ENCODE results near the gene ZDHHC8. TPM values are rescaled to one million over a fixed set of nuclear protein-coding genes. Genes with fewer than 3 reads are reported as not detected.

Gene ZDHHC8
- total RNA-seq, 2 donors from 2014 or later: 23.4 to 59.7 TPM

- no peaks in the 10 kb centered on the region for H3K27me3 Mint-ChIP-seq
- no peak overlapping the region for H3K4me3 Mint-ChIP-seq
- no peaks in the 10 kb centered on the region for H3K36me3 Mint-ChIP-seq (ENCODE audit: low read depth)
- no peak overlapping the region for H3K27ac Mint-ChIP-seq
- ATAC-seq (replicated peaks): no peak
- no peaks in the 10 kb centered on the region for H3K4me1 Mint-ChIP-seq
- no peaks in the 10 kb centered on the region for H3K9me3 Mint-ChIP-seq
These were observed 51.5 kb downstream of the ZDHHC8 start for GRCh38 chr22:20183101-20183500.

- H3K27ac Mint-ChIP-seq: no peak overlapping the region
- H3K27me3 Mint-ChIP-seq: no peaks in the 10 kb centered on the region
- no peak for ATAC-seq (replicated peaks)
- H3K4me1 Mint-ChIP-seq: no peaks in the 10 kb centered on the region
- no peaks in the 10 kb centered on the region for H3K36me3 Mint-ChIP-seq (ENCODE audit: low read depth)
- H3K9me3 Mint-ChIP-seq: no peaks in the 10 kb centered on the region
- H3K4me3 Mint-ChIP-seq: no peak overlapping the region
These were observed 52.2 kb downstream of the ZDHHC8 start for GRCh38 chr22:20183823-20184222.

- ATAC-seq (replicated peaks): no peak
- Mint-ChIP-seq H3K36me3 (ENCODE audit: low read depth) (no peaks in the 10 kb centered on the region), H3K4me1 (no peaks in the 10 kb centered on the region), H3K9me3 (no peaks in the 10 kb centered on the region), H3K27me3 (no peaks in the 10 kb centered on the region), H3K27ac (no peak overlapping the region), H3K4me3 (no peak overlapping the region)
These were observed 53.0 kb downstream of the ZDHHC8 start for GRCh38 chr22:20184501-20185165.

- Mint-ChIP-seq H3K36me3 (ENCODE audit: low read depth) (no peaks in the 10 kb centered on the region), H3K9me3 (no peaks in the 10 kb centered on the region), H3K27ac (no peak overlapping the region), H3K4me3 (no peak overlapping the region), H3K27me3 (no peaks in the 10 kb centered on the region), H3K4me1 (no peaks in the 10 kb centered on the region)
- ATAC-seq (replicated peaks): no peak
These were observed 54.1 kb downstream of the ZDHHC8 start for GRCh38 chr22:20185750-20186149.

- ATAC-seq (replicated peaks): no peak
These were observed 54.7 kb downstream of the ZDHHC8 start for GRCh38 chr22:20186183-20186870.

GRCh38 chr22:20186871-20187546 lies 55.4 kb downstream of the ZDHHC8 start:
- no peaks in the 10 kb centered on the region for H3K4me1 Mint-ChIP-seq
- H3K27me3 Mint-ChIP-seq: no peaks in the 10 kb centered on the region
- no peak for ATAC-seq (replicated peaks)
- no peaks in the 10 kb centered on the region for H3K36me3 Mint-ChIP-seq (ENCODE audit: low read depth)
- no peak overlapping the region for H3K27ac Mint-ChIP-seq
- no peak overlapping the region for H3K4me3 Mint-ChIP-seq
- no peaks in the 10 kb centered on the region for H3K9me3 Mint-ChIP-seq

More at GRCh38 chr22:20186183-20186870, 54.7 kb downstream of the ZDHHC8 start:
- Mint-ChIP-seq H3K36me3 (ENCODE audit: low read depth) (no peaks in the 10 kb centered on the region), H3K9me3 (no peaks in the 10 kb centered on the region), H3K27me3 (no peaks in the 10 kb centered on the region), H3K4me3 (no peak overlapping the region), H3K4me1 (no peaks in the 10 kb centered on the region), H3K27ac (no peak overlapping the region)

- no peak for ATAC-seq (replicated peaks)
- H3K9me3 Mint-ChIP-seq: no peaks in the 10 kb centered on the region
These were observed 56.4 kb downstream of the ZDHHC8 start for GRCh38 chr22:20187777-20188566.

GRCh38 chr22:20188567-20188877 lies 56.9 kb downstream of the ZDHHC8 start:
- Mint-ChIP-seq H3K9me3 (no peaks in the 10 kb centered on the region), H3K27ac (no peak overlapping the region), H3K4me1 (no peaks in the 10 kb centered on the region), H3K4me3 (no peak overlapping the region), H3K36me3 (ENCODE audit: low read depth) (no peaks in the 10 kb centered on the region), H3K27me3 (no peaks in the 10 kb centered on the region)
- no peak for ATAC-seq (replicated peaks)

More at GRCh38 chr22:20187777-20188566, 56.4 kb downstream of the ZDHHC8 start:
- H3K4me3 Mint-ChIP-seq: no peak overlapping the region
- H3K27me3 Mint-ChIP-seq: no peaks in the 10 kb centered on the region
- H3K27ac Mint-ChIP-seq: no peak overlapping the region
- H3K36me3 Mint-ChIP-seq (ENCODE audit: low read depth): no peaks in the 10 kb centered on the region
- no peaks in the 10 kb centered on the region for H3K4me1 Mint-ChIP-seq

- no peaks in the 10 kb centered on the region for H3K27me3 Mint-ChIP-seq
- no peak for ATAC-seq (replicated peaks)
- no peak overlapping the region for H3K27ac Mint-ChIP-seq
- no peaks in the 10 kb centered on the region for H3K36me3 Mint-ChIP-seq (ENCODE audit: low read depth)
- H3K9me3 Mint-ChIP-seq: no peaks in the 10 kb centered on the region
- no peak overlapping the region for H3K4me3 Mint-ChIP-seq
- no peaks in the 10 kb centered on the region for H3K4me1 Mint-ChIP-seq
These were observed 59.5 kb downstream of the ZDHHC8 start for GRCh38 chr22:20191000-20191515.

- Mint-ChIP-seq H3K36me3 (ENCODE audit: low read depth) (no peaks in the 10 kb centered on the region), H3K4me3 (no peak overlapping the region), H3K9me3 (no peaks in the 10 kb centered on the region), H3K27ac (no peak overlapping the region), H3K4me1 (no peaks in the 10 kb centered on the region), H3K27me3 (no peaks in the 10 kb centered on the region)
- ATAC-seq (replicated peaks): no peak
These were observed 60.2 kb downstream of the ZDHHC8 start for GRCh38 chr22:20191803-20192202.

GRCh38 chr22:20192293-20192971 lies 60.8 kb downstream of the ZDHHC8 start:
- no peaks in the 10 kb centered on the region for H3K27me3 Mint-ChIP-seq
- ATAC-seq (replicated peaks): no peak
- no peak overlapping the region for H3K4me3 Mint-ChIP-seq
- H3K9me3 Mint-ChIP-seq: no peaks in the 10 kb centered on the region
- no peaks in the 10 kb centered on the region for H3K36me3 Mint-ChIP-seq (ENCODE audit: low read depth)
- H3K4me1 Mint-ChIP-seq: no peaks in the 10 kb centered on the region
- H3K27ac Mint-ChIP-seq: no peak overlapping the region

GRCh38 chr22:20192972-20193760 lies 61.6 kb downstream of the ZDHHC8 start:
- ATAC-seq (replicated peaks): no peak
- no peaks in the 10 kb centered on the region for H3K9me3 Mint-ChIP-seq
- no peaks in the 10 kb centered on the region for H3K36me3 Mint-ChIP-seq (ENCODE audit: low read depth)
- peaks cover 3% of the 10 kb centered on the region for H3K27me3 Mint-ChIP-seq
- H3K27ac Mint-ChIP-seq: no peak overlapping the region
- no peak overlapping the region for H3K4me3 Mint-ChIP-seq
- H3K4me1 Mint-ChIP-seq: peaks cover 4% of the 10 kb centered on the region

- H3K27me3 Mint-ChIP-seq: peaks cover 3% of the 10 kb centered on the region
- H3K36me3 Mint-ChIP-seq (ENCODE audit: low read depth): no peaks in the 10 kb centered on the region
- no peaks in the 10 kb centered on the region for H3K9me3 Mint-ChIP-seq
- ATAC-seq (replicated peaks): no peak
- no peak overlapping the region for H3K4me3 Mint-ChIP-seq
- no peak overlapping the region for H3K27ac Mint-ChIP-seq
- H3K4me1 Mint-ChIP-seq: peaks cover 4% of the 10 kb centered on the region
These were observed 62.3 kb downstream of the ZDHHC8 start for GRCh38 chr22:20193761-20194494.

Data from activated T-helper 17 cell treated with anti-CD3 and anti-CD28 coated beads, Interleukin-2, amount 50 U/mL, for 72 hours (primary cell).